Activated CD8-positive, alpha-beta memory T cell treated with anti-CD3 and anti-CD28 coated beads, Interleukin-2, amount 50 U/mL, for 24 hours (primary cell): ENCODE results near the gene PRSS21.

ENCODE experiments used
- DNase-seq: peaks from one replicate; pipeline ENCODE4 v3.0.0-alpha.2; 2020; ENCODE audit errors: extremely low read depth

The PRSS21 gene

GRCh38 chr16:2843526-2843925 is 26.5 kb downstream of the PRSS21 start:
- no peak for DNase-seq

DNA sequence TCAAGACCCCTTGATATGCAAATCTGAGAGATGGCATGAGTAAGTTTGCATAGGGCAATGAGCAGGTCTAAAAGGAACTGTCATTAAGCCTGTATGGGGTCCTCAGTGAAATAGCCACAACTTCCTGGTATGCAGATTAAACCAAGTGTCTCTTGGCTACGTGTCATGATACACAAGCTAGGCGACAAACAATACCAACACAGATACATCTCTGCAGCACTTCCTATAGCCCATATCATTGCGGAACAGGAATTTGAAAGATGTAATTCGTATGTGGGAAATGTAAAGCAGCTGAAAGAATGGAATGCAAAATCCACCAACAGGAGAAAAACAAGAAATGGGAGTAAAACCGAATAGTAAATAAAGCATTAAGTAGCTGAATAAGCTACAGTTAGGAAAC is 28.1 kb downstream of the PRSS21 start:
- no peak for DNase-seq

DNA sequence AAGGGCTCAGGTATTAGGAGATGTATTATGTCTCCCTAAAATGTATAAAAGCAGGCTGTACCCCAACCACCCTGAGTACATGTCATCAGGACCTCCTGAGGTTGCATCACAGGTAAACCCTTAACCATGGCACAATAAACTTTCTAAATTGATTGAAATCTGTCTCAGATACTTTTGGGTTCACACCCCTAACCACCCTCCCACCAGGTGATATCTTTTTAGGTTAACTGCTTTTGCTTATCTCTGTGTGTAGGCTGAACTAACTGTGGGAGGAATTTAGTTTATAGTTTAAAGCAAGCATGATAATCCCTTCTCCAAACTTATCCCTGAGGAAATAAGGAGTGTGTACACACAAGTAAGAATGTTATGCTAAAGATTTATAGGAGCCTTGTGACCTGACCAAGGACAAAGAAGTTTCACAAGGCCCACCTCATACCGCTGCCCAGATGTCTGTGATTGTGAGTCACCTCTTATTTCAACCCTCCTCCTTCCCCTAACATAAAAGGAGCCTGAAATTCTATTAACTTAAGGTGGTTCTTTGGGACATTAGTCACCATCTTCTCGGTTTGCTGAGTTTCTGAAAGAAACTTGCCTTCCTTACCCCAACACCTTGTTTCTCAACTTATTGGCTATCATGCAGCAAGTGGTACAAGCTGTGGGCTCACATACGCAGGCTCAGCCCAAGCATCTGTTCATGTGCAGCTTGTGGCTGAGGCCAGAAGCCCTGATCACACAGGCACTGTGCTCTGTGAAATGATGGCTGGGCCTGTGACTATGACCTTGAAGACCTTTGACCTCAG is 29.7 kb downstream of the PRSS21 start:
- no peak for DNase-seq

- DNase-seq, result no peak
Observed at GRCh38 chr16:2848933-2849725, 32.1 kb downstream of the PRSS21 start.

GRCh38 chr16:2852003-2852730 is 35.1 kb downstream of the PRSS21 start:
- no peak for DNase-seq

GRCh38 chr16:2852731-2853507 is 35.9 kb downstream of the PRSS21 start:
- no peak for DNase-seq

GRCh38 chr16:2853531-2854073 is 36.6 kb downstream of the PRSS21 start:
- no peak for DNase-seq

DNA sequence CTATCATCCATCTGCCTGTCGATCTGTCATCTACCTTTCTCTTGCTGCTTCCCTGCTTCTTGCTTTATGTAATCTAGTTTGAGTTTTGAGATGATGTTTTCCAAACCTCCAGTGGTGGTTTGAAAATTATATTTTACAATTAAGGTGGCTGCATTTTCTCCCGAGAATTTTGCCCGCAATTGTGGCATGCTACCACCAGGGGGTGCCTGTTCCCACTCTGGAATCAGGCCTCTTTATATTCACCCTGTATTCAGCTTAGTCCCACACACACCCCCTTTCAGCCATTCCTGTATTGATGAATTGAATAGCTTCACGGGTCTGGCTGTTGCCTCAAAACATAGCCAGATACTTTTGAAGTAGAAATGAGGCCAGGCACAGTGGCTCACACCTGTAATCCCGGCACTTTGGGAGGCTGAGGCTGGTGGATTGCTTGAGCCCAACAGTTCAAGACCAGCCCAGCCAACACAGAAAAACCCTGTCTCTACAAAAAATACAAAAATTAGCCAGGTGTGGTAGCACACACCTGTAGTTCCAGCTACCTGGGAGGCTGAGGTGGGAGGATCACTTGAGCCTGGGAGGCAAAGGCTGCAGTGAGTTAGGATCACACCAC is 37.8 kb downstream of the PRSS21 start:
- no peak for DNase-seq

DNA sequence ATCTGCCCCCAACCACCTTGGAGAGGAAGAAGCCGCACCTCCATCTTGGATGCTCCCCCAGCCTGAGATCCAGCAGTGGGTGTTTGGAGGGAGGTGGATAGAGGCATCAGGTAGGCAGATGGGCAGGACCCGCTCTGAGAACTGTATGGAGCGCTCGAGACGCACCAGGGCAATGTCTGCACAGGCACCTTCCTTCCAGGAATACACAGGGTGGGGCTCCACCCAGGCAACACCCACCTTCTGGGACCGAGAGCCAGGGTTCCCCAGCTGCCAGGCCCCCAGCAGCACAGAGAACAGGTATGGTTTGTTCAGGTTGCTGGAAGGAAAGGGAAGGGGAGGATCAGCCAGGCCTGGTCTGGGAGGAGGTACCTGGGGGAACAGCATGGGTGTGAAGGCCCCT is 38.5 kb downstream of the PRSS21 start:
- DNase-seq, result no peak

DNA sequence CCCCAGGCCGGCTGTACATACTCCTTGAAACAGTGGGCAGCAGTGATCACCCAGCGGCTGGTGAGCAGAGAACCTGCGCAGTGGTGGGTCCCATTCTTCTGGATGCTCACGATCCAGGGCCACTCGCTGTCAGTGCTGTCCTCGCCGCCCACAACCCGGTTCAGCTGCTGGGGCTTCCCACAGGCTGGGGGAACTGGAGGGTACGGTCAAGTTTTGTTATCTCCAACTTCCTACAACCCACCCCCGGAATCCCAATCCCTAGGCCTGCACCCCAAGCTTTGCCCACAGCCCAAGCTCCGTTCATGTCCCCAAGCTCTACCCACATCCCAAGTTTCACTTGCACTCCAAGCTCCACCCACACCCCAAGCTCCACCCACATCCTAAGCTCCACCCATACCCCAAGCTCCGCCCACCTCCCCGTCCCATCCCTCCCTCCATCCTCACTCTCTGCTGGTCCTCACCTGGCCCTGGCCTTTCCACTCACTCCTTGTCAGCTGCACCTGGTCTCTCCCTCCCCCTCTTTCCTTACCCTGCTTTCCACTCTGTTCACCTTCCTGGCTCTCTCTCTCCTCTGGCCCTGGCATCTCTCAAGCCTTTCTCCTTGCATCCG is 39.1 kb downstream of the PRSS21 start:
- DNase-seq, result no peak

GRCh38 chr16:2856686-2857450 is 39.8 kb downstream of the PRSS21 start:
- no peak for DNase-seq

GRCh38 chr16:2857451-2858244 is 40.6 kb downstream of the PRSS21 start, which contains the start of gene PRSS22:
TSS of gene PRSS22 (minus strand) at chr16:2858170. CDS start at chr16:2858104, 66 bp downstream.
- no peak for DNase-seq

DNA sequence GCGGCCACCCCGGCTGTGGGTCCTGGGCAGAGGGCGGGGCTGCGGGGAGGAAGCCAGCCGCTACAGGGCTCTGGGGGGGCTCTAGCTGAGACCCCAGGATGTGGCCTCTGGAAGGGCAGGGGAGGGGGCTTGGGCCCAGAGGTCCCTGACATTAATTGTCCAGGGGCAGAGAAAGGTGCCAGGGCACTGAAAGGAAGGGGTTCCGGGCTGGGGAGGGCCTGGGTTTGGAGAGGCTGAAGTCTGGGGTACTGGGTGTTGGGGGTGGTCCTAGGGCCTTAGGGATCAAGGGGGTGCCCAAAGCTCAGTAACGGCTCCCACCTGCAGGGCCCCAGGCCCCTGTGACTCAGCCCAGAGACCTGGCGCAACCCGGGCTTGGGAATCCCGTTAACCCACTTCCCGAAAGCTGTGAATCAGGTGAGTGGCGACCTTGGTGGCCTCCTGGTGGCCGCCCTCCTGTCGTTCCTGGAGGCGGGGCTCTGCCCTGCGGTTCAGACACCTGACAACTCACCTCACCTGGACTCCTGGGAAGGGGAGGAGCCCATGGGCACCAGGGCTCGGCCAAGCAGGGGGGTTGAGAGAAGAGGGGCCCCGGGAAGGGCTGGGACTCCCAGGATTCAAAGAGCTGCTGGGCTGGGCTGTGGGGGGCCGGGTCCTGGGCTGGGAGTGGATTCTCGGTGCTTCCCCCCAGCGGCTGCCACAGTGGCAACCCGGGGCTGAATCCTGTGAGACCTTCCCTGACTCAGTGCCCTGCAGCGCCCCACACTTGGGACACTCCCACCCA is 41.4 kb downstream of the PRSS21 start:
- DNase-seq, result no peak

DNA sequence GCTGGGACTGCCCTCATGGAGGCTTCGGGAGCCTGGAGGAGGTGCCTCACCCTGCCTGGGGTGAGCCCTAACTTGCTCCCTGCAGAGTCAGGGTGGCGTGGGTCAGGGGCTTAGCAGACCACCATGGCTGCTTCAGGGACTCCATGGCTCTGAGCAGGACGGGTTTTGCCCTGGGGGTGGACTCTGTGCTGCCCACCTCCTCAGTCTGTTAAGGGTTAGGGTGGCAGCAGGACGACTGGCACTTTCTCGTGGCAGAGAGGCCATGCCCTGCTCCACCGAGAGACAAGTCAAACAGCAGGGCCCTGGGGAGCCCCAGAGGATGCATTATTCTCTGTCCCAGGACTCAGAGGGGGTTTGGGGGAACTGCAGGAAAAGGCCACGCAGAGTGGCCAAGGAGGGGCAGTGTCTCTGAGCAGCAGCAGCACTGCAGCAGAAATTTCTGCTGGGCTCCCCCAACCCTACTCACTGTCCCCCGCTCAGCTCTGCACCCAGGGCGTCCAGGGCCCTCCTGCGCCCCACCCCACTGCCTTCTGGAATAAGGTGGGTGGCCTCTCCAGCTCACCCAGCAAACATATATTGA is 42.7 kb downstream of the PRSS21 start:
- DNase-seq, result no peak

DNA sequence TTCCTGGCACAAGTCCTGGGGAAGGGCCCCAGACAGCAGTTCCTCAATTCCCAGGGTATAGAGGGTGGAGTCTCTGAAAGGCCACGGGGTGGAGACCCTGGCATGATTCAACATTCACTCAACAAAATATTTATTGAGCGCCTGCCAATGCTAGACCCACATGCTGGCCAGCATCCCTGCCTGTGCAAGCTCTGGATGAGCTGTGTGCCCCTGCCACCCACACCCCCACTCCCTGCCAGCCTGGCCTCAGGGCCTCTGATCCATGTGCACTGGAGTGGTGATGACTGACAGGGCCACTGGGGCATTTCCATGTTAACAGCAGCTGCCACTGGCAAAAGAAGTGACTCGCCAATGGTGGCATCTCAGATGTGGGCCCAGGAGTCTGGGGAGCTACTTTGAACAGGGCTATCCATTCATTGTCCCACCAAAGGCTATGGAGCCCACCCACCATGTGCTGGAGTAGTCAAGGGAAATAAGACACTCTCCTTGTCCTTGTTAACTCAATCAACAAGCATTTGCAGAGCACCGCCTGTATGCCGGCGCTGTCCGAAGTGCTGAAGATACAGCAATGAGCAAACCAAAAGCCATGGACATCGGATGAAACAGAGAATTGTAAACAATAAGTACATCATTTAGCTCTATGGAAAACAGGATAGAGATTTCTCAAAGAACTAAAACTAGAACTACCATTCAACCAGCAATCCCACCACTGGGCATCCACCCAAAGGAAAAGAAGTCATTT is 44.0 kb downstream of the PRSS21 start:
- no peak for DNase-seq

DNA sequence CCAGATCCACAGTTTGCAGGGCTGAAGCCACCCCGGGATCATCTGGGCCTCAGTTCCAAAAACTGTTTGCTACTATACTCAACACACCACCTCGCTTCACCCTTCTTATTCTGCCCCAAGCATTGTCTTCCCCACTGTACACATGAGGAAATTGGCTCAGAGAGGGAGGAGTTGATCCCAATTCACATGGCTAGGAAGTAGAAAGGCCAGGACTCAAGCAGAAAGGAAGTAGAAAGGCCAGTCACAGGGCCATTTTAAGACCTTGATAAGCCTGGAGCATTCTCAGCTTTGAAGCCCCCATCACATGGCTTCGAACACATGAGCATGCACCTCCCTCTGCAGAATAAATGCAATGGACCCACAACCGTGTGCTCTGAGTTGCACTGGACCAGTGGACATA is 48.6 kb downstream of the PRSS21 start:
- DNase-seq, result no peak

DNA sequence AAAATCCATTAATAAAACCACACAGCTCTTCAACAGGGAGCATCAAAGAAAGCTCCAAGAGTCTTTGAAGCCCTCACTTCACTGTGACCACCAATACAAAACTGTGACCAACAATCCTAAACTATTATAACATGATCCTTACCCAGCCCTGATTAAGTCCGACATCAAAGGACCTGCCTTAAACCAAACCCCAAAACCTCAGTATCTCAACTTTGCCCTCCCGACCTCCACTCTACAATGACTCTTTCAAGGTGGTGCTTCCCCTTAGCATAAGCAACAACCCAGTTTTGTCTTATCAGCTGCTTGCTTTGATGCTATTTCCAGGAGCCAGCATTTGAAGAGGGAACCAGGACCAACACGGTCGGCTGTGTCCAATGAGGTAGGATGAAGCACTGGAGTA is 49.4 kb downstream of the PRSS21 start:
- no peak for DNase-seq
